Endothelial cell of umbilical vein (primary cell): ENCODE measurements around the gene C21orf58. TPM values are rescaled to one million over a fixed set of nuclear protein-coding genes. Genes with fewer than 3 reads are reported as not detected.

Experiments
- BruUV-seq: library from RNA; stranded (reverse); fragments of 400-500 nt; replicated peaks from 2 replicates; lab custom pipeline; 2021; lab: Mats Ljungman, UMichigan
- CTCF ChIA-PET: fragments of 300-600, 350-600 bp; sonication (Branson Sonifier 250); formaldehyde crosslinking; loops from one replicate; lab custom pipeline; 2021; ENCODE audit warnings: antibody characterized with exemption, inconsistent platforms; lab: Charles Lee
- POLR2A ChIA-PET: fragments of 300-600, 350-600 bp; sonication (Branson Sonifier 250); formaldehyde crosslinking; loops from one replicate; lab custom pipeline; 2021; ENCODE audit warnings: antibody characterized with exemption, inconsistent platforms; lab: Charles Lee
- DNase-seq: peaks from one replicate; pipeline ENCODE4 v3.0.0-alpha.2; 2011; ENCODE audit warnings: low read depth, low spot score
- FAIRE-seq: peaks from 2 replicates; lab custom pipeline; 2011; peaks lifted over from hg19 to GRCh38; lab: Jason Lieb, UNC
- H2AFZ ChIP-seq: 2 replicates; pipeline ENCODE4 v1.6.0; 2012; ENCODE audit warnings: low read depth, low read length, control low read depth, inconsistent platforms
- H3K27ac ChIP-seq: 2 replicates; pipeline ENCODE4 v1.5.1; 2011; ENCODE audit warnings: low read depth, mild to moderate bottlenecking, control low read depth, low read length, moderate library complexity; ENCODE audit not compliant: insufficient read depth
- H3K27me3 ChIP-seq, 2 experiments: 2 replicates each; pipeline versions ENCODE4 v1.6.0 to v1.6.1; 2011; ENCODE audit warnings: low read length in 2 of 2, mixed read lengths in 1 of 2; ENCODE audit not compliant: control insufficient read depth in 2 of 2, insufficient read depth in 2 of 2
- H3K36me3 ChIP-seq, 2 experiments: 2 replicates in 1 of 2; 3 replicates in 1 of 2; pipeline ENCODE4 v1.5.1; 2011; ENCODE audit warnings: low read length in 2 of 2, mild to moderate bottlenecking in 1 of 2, moderate library complexity in 1 of 2; ENCODE audit not compliant: control insufficient read depth in 2 of 2, insufficient read depth in 2 of 2; ENCODE audit errors: extremely low read depth in 1 of 2
- H3K4me1 ChIP-seq: 3 replicates; pipeline ENCODE4 v1.5.1; 2011; ENCODE audit warnings: mild to moderate bottlenecking, low read length; ENCODE audit not compliant: control insufficient read depth, insufficient read depth; ENCODE audit errors: extremely low read depth
- H3K4me2 ChIP-seq: 2 replicates; pipeline ENCODE4 v1.6.1; 2011; ENCODE audit warnings: low read length, control low read depth, mixed read lengths; ENCODE audit not compliant: insufficient read depth
- H3K4me3 ChIP-seq, 3 experiments: fragments of 200-600 bp in 1 of 3; sonication (generic), shearing (Covaris generic) in 1 of 3; replicated peaks in 1 of 3; 2 replicates each; pipeline ENCODE4 v1.5.1; 2011 to 2016; ENCODE audit warnings: control low read depth in 3 of 3, low read length in 3 of 3, mild to moderate bottlenecking in 2 of 3, inconsistent platforms in 1 of 3, low read depth in 1 of 3, moderate library complexity in 1 of 3; ENCODE audit not compliant: insufficient read depth in 1 of 3
- H3K79me2 ChIP-seq: 2 replicates; pipeline ENCODE4 v1.6.0; 2012; ENCODE audit warnings: low read length, inconsistent platforms; ENCODE audit not compliant: control insufficient read depth, insufficient read depth
- H3K9ac ChIP-seq: replicated peaks from 2 replicates; pipeline ENCODE3; 2011; ENCODE audit warnings: low read length, control low read depth; ENCODE audit not compliant: insufficient read depth; ENCODE audit errors: extremely low read depth
- H3K9me1 ChIP-seq: replicated peaks from 3 replicates; pipeline ENCODE4 v1.6.0; 2011; ENCODE audit warnings: mild to moderate bottlenecking, low read length; ENCODE audit not compliant: control insufficient read depth, insufficient read depth; ENCODE audit errors: extremely low read depth
- H3K9me3 ChIP-seq: replicated peaks from 2 replicates; pipeline ENCODE4 v1.5.1; 2012; ENCODE audit warnings: low read length, inconsistent platforms; ENCODE audit not compliant: control insufficient read depth, insufficient read depth
- H4K20me1 ChIP-seq: replicated peaks from 2 replicates; pipeline ENCODE3; 2011; ENCODE audit warnings: mild to moderate bottlenecking, low read length; ENCODE audit not compliant: control insufficient read depth, insufficient read depth; ENCODE audit errors: extremely low read depth
- EZH2 ChIP-seq: IDR thresholded peaks from 2 replicates; pipeline ENCODE4 v1.6.1; 2012; ENCODE audit warnings: borderline replicate concordance, low read depth, mild to moderate bottlenecking, moderate library complexity, low read length, inconsistent platforms; ENCODE audit not compliant: severe bottlenecking
- FOS ChIP-seq: IDR thresholded peaks from 2 replicates; pipeline ENCODE4 v1.6.1; 2011; ENCODE audit warnings: mild to moderate bottlenecking, low read length, moderate library complexity, borderline replicate concordance; ENCODE audit not compliant: insufficient read depth
- GATA2 ChIP-seq: IDR thresholded peaks from 2 replicates; pipeline ENCODE4 v1.7.0; 2011; ENCODE audit warnings: low read depth, mild to moderate bottlenecking, moderate library complexity, mixed read lengths, low read length; ENCODE audit not compliant: insufficient read length, insufficient read depth
- JUN ChIP-seq: IDR thresholded peaks from 2 replicates; pipeline ENCODE4 v1.6.1; 2011; ENCODE audit warnings: borderline replicate concordance, low read depth; ENCODE audit not compliant: insufficient read length, insufficient read depth
- MAX ChIP-seq: IDR thresholded peaks from 2 replicates; pipeline ENCODE4 v1.6.1; 2011; ENCODE audit not compliant: insufficient read depth, insufficient read length
- MYC ChIP-seq: IDR thresholded peaks from one replicate; pipeline ENCODE4 v1.6.1; 2011; ENCODE audit warnings: mild to moderate bottlenecking, low read depth, low read length
- POLR2A ChIP-seq: IDR thresholded peaks from 2 replicates; pipeline ENCODE4 v1.6.1; 2012; ENCODE audit warnings: low read depth, mild to moderate bottlenecking, control low read depth, low read length
- POLR2AphosphoS5 ChIP-seq: IDR thresholded peaks from 2 replicates; pipeline ENCODE4 v1.6.1; 2012; ENCODE audit warnings: low read depth, mild to moderate bottlenecking, control low read depth, low read length, moderate library complexity; ENCODE audit not compliant: insufficient read depth
- dilution Hi-C: fragments of 300-500 bp; cut with MboI; formaldehyde crosslinking; loops from one replicate; pipeline ENCODE4 v1.15.0; 2019; ENCODE audit warnings: low sequenced_read_pairs; ENCODE audit not compliant: extremely low pct_ligation_motif_present
- intact Hi-C: fragments of 100-400 bp; cut with micrococcal nuclease; formaldehyde crosslinking; loops from one replicate; pipeline ENCODE4 v1.10.0; 2022
- polyA plus RNA-seq, 4 experiments: library from polyadenylated mRNA; depleted of rRNA in 3 of 4; stranded (reverse) in 3 of 4; unstranded in 1 of 4; fragments of >200 nt; gene quantifications; 2 replicates each; pipeline versions ENCODE4 v1.2.1 to v1.2.3, GENCODE V29; 2011 to 2012; ENCODE audit warnings: missing spikeins in 1 of 4
- total RNA-seq: library from RNA; stranded (reverse); gene quantifications from 2 replicates; pipeline ENCODE4 v1.2.3, GENCODE V29; 2021
- TF ChIP-seq, protein P1 (sequence below), 2 donors: IDR thresholded peaks; 1 replicate in 1 of 2; 2 replicates in 1 of 2; pipeline ENCODE4 v1.5.1; 2011; ENCODE audit warnings: low read length in 2 of 2, mild to moderate bottlenecking in 2 of 2, moderate library complexity in 2 of 2, control low read depth in 1 of 2, inconsistent platforms in 1 of 2, low read depth in 1 of 2; ENCODE audit not compliant: insufficient read depth in 1 of 2; ENCODE audit errors: extremely low read depth in 1 of 2

C21orf58 gene
- total and polyA plus RNA-seq, 2 donors (not counting 3 experiments of a cell fraction or from before 2014, with no cell fraction given) = 6.0 to 24.3 TPM

GRCh38 chr21:46255166-46255565 lies 68.5 kb downstream of the C21orf58 start:
- Histone ChIP-seq H3K9me3 (no peaks in the 10 kb centered on the region), H2AFZ (no peak overlapping the region), H4K20me1 (no peaks in the 10 kb centered on the region), H3K27ac (no peak overlapping the region), H3K9me1 (no peaks in the 10 kb centered on the region), H3K9ac (no peak overlapping the region), H3K4me2 (no peak overlapping the region), H3K4me1 (no peaks in the 10 kb centered on the region), H3K79me2 (no peaks in the 10 kb centered on the region), H3K36me3 (peaks cover 25 to 47% of the 10 kb centered on the region in 2 experiments), H3K4me3 (no peak overlapping the region), H3K27me3 (no peaks in the 10 kb centered on the region)
- CTCF ChIA-PET = no interaction called here
- intact Hi-C loops (no loop called here), dilution Hi-C loops (no loop called here)
- FAIRE-seq = no peak
- BruUV-seq = no TSS peak
- POLR2A ChIA-PET = no interaction called here
- TF ChIP-seq, protein P1, sequence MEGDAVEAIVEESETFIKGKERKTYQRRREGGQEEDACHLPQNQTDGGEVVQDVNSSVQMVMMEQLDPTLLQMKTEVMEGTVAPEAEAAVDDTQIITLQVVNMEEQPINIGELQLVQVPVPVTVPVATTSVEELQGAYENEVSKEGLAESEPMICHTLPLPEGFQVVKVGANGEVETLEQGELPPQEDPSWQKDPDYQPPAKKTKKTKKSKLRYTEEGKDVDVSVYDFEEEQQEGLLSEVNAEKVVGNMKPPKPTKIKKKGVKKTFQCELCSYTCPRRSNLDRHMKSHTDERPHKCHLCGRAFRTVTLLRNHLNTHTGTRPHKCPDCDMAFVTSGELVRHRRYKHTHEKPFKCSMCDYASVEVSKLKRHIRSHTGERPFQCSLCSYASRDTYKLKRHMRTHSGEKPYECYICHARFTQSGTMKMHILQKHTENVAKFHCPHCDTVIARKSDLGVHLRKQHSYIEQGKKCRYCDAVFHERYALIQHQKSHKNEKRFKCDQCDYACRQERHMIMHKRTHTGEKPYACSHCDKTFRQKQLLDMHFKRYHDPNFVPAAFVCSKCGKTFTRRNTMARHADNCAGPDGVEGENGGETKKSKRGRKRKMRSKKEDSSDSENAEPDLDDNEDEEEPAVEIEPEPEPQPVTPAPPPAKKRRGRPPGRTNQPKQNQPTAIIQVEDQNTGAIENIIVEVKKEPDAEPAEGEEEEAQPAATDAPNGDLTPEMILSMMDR (IDR thresholded peaks at IDR 0.05; ENCODE audit: extremely low read depth in 1 of 2, insufficient read depth in 1 of 2, low read depth in 1 of 2, low read length in 2 of 2) = no peak
- no peak for TF ChIP-seq EZH2
- TF ChIP-seq GATA2 = no peak
- TF ChIP-seq MYC = no peak
- TF ChIP-seq JUN = no peak
- TF ChIP-seq FOS = no peak
- TF ChIP-seq POLR2AphosphoS5 = no peak
- no peak for TF ChIP-seq POLR2A
- no peak for TF ChIP-seq MAX
- DNase-seq = no peak
